GM19397 (cell line): ENCODE measurements around the gene USP10.
"Not testable (repeated sequence)": the region's sequence is repeated elsewhere in the genome, so short reads cannot be mapped to it uniquely, and the experiment has no call there.

Experiments used
- ATAC-seq: cut with Tn5 transposase; IDR thresholded peaks from one replicate; pipeline ENCODE4 v1.9.1; 2021; ENCODE audit warnings: mild to moderate bottlenecking, moderate library complexity; ENCODE audit not compliant: unreplicated experiment

Gene USP10

DNA sequence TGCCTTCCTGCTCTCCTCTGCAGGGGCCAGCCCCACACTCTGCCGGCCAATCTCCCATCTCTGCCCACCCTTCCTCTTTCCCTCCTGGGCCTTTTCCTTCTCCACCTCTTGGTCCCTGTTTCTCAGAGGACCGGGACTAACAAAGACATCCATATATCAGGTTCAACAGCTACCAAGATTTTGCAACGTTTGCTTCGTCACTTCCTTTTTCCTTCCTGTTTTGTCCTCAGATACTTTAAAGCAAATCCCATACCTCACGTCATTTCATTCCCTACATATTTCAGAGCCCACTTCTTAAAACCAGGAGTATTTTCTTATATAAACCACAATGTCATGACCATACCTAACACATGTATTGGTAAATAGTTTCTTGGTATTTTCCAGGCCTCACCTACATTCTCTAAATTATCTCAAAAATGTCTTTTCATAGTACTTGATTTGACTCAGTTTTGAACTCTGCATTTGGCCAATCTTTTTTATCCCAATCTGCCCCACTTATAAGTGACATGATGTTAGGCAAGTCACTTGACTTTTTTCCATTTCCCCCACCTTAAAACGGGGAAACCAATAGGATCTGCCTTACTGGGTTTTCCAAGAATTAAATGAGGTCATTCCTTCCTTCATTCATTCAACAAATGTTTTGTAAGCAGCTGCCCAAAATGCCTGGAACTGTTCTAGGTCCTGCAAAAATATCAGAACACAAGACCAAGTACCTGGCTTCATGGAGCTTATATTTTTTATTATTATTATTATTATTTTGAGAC is 7.2 kb upstream of the USP10 start:
- no peak for ATAC-seq

DNA sequence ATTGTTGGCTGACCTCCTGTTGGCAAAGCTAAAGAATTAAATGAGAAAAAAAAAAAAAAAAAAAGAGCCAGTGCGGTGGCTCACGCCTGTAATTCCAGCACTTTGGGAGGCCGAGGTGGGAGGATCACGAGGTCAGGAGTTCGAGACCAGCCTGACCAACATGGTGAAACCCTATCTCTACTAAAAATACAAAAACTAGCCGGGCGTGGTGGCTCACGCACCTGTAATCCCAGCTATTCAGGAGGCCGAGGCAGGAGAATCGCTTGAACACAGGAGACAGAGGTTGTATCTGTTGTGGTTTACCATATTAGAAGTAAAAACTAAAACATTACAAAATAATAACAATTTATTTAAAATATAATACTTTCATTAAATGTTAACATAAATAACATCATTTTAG is 5.9 kb upstream of the USP10 start:
- ATAC-seq = not testable (repeated sequence)

DNA sequence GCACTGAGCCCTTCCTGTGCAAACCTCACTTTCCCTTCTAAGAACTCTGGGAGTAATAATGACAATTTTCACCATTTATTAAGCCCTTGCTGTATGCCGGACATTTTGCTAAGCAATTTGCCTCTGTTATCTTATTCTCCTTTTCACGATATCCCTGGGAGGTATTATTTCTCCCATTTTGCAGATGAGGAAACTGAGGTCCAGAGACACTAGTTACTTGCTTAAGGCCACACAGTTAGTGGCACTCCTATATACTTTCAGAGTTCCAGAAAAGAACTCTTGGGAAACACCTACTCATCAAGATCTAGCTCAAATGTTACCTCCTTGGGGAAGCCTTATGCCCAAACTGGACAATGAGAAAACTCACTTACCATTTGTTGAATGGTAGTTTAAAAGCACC is 4.8 kb upstream of the USP10 start:
- ATAC-seq = no peak

DNA sequence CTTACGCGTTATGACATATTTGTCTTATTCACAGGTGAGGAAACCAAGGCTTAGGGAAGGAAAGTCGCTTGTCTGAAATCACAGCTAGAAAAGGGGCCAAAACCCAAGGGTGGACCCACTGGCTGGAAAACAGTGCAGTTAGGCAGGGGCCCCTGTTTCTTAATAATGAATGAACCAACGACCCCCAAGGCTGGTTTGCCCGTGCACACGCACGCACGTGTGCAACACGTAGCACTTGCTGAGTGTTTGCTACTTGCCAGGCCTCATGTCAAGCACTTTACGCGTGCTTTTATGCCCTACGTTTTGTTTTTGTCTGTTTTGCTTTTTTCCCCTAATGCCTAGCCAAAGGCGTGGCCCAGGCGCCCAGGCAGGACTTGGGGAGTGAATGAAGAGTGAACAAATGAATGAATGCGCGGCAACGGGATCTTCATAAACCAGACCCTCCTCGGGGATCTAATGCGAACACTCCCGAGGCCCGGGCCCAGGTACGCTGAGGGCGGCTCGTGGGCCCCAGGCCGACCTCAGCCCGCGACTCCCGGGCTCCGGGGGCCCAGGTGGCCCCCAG is 571 bp upstream of the USP10 start:
- no peak for ATAC-seq

DNA sequence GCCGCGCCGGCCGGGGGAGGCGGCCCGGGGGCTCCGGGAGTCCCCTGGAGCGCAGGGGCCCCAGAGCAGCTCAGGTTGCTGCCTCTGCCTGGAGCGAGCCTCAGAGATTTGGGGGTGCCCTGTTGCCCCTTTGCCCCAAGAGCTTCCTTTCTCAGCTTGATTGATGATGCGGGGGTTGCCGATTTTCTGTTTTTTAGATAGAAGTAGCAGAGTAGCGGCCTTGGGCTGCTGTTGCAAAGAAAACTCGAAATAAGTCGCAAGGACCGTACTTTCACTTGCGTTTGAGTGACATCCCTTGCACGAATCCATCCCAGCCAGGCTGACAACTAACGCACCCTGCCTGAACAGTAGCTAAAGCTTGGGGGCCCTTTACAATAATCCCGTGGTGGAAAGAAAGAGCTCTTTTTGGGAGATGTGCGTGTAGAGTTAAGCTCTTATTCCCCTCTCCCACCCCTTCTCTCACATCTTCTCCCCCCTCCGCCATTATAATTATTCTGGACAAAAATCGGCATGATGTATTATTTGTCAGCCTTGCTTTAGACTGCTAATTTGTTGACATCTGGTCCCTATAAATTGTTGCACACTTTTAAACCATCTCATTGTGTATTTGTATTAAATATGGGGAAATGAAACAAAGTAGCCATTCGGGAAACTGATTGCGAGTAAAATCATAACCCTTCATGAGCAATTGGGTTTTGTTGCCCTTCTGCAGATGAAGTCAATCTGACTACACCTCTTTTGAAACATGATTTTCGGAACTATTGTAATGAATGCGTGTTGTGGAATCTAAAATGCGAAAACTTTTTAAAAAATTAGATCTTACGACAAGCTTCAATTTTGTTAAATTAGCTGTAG is 873 bp downstream of the USP10 start:
- peak; percentile 41 for ATAC-seq

DNA sequence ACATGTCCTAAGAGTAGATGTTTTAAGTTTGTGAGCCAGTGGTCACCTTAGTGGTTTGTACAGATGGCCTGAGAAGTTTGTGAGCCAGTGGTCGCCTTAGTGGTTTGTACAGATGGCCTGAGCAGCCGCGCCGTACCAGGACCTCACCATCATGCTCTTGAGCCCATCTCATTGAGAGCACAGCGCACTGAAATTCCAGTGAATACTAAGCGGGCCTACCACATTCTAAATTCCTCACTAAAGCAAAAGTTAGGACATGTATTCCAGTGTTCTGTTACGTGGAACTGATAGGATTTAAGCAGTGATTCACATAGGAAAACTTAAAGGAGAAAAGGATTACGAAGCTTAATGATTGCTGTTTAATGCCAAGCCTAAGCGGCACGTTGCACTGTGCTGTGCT is 3.9 kb downstream of the USP10 start:
- ATAC-seq = no peak

DNA sequence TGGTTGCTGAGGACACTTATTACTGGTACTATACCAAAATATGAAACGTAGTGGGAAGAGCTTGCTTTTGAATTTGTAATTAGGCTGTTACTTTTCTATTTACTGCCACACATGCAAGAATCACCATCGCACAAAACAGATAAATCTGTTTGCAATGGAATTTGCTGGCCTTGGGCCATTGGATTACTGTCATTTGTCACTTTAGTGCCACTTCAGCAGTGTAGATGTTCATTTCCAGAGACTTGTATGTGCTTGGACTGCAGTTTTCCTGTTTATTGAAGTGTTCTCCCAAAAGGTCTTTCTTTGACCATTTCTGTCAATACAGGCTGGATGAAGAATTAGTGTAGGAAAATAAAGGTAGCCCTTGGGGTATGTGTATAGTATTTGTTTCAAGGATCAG is 4.5 kb downstream of the USP10 start:
- no peak for ATAC-seq

DNA sequence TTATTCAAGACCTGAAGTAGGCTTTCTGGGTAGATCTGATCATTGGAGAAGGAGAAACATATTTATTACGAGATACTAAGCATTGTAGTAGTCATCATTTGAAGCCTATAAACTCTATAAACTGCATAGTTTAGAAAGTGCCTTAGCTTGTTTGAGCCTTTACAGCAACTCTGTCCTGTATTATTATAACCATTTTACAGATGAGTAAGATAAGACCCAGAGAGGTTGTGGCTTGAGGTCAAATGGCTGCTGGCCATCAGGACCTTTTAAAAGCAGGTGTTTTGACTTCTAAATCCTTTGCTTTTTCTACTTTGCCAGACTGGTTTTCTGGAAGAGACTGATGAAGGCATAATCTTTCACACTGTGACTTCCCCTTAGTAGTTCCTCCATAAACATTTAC is 7.1 kb downstream of the USP10 start:
- ATAC-seq = no peak

DNA sequence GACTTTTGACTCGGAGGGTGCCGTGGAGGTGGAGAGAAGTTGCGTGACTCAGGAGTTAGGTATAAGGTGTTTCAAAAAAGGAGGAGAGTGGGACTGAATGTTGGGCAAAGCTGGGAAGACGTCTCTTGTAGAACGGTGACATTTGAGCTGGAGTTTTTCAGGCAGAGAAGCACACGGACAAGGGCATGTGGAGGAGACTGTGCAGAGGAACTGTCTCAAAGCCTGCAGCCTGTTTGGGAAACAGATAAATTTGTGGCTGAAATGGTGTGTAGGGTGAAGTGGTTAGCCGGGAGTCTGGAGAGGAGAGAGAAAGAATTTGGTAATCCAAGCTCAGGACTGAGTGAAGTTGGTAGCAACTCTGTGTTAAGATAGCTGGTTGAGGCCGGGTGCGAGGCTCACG is 9.8 kb downstream of the USP10 start:
- no peak for ATAC-seq

DNA sequence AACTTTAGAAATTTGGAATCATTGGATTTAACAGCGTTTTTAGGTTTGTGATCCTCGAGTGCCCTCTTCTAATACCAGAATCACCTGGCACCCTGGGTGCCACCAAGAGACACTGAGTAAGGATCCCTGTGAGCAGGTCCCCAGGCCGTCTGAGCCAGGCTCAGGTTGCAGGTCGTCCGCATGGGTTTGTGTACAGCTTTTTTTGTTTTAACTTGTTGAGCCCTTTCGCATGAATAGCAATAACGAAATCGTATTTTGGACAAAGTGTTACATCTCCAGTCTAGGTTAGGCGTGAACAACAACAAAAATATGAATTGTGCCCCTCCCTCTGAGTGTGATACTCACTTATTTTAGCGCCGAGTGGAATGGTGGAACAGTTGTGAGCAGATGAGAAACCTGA is 10.9 kb downstream of the USP10 start:
- ATAC-seq = no peak

DNA sequence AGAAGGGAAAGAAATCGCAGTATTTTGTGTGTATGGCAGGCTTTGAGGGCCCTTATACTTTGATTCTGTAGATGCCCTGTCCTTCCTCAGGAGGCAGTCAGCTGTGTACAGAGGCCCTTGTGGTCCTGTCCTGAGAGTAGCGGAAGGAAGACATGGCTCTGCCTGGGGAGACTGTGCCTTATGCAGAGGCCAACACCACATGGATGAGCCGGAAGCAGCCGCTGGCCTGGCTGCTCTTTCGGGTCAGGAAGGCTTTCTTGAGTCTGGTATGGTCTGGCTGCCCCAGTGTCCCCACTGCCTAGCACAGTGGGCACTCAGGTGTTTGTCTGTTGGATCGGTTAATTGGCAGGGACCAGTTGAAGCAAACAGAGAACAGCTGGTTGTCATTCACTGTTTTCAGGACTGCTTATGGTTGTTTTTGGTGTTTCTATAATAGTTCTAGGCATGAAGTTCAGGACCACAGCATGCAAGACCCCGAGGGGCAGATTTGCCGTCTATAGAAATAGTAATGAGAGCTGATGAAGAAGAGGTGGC is 12.4 kb downstream of the USP10 start:
- ATAC-seq = no peak

DNA sequence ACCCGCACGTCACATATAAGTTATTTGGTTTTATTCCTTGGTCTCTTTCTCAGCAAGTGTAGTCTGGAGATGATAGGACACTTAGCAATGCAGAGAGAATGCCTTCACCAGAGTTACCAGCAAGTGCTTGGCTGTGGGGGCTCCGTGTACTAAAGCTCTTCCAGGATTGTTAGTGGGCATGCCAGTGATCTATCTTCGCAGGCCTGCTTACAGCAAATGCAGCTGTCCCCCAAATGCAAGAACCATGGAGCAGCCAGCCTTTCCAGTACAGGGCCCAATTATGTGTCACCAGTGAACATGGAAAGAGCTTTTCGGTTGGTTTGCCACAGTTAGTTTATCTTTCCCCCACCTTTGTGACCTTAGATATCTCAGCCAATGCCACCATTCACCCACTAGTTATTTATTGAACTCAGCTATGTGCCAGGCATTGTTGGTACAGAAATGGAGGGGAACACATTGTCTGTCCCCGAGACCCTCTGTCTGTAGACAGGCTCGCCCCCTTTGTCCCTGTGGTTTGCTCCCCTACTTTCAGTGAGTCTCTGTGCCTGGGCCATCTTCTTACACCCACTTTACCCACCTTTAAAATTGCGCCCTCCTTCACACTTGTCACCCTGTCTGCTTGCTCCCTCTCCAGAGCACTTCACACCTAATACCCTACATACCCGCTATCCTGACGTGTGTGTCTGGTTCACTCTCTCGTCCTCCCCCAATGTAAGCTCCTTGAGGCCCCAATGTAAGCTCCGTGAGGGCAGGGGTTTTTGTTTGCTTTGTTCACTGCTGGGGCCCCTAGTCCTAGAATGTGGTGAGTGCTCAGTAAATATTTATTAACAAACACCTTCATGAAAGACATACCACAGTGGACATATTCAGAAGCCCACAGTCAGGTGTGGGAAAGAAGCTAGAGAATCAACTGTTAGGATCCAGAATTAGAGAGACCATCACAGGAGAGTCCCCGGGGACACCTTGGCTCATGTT is 13.3 kb downstream of the USP10 start:
- ATAC-seq = no peak

DNA sequence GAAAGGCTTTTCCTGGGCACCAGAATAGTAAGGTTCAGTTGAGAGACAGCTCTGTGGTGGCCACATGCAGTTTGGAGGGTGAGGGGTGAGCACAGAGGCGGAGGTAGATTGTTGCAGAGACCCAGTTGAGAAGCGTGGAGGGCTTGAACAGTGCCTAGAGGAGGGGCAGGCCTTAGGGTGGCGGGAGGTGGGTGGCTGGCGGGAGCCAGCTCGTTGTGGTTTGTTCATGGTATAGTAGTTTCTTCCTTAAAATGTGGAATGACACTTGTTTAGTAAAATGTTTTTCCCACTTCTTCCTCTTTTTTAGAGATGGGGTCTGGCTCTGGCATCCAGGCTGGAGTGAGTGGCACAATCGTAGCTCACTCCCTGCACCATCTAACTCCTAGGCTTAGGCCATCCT is 14.2 kb downstream of the USP10 start:
- ATAC-seq = no peak

DNA sequence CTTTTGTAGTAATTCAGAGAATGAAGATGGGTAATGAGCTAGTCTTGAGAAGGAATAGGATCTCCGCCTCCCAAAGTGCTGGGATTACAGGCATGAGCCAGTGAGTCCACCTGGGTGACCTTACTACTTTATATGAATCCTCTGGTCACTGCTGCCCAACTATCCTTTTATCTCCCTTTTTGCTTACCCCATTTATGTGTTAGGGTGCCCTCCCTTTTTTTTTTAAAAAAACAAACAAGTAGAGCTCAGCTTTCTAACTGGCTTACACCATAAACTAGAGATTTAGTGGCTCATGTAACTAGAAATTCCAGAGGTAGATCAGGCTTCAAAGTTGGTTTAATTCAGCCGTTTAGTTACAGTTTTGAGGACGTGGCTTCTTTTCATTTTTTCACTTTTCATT is 15.6 kb downstream of the USP10 start:
- ATAC-seq = no peak

DNA sequence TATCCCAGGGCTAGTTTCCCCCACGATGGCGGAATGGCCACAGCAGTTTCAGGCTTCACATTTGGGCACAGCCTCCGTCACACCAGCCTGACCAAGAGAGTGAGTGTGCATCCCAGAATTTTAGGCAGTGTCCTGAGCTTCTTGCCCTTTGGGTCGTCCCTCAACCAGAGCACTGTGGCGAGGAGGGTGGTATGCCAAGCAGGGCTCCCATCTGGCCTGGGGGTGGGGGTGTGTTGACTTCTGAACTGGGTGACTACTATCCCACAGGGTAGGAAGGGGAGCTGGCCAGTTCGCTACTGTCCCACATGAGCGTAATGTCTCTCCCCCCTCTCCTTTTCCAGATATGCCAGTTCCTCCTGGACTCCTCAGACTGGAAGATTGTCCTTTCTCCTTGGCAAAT is 16.1 kb downstream of the USP10 start:
- no peak for ATAC-seq

DNA sequence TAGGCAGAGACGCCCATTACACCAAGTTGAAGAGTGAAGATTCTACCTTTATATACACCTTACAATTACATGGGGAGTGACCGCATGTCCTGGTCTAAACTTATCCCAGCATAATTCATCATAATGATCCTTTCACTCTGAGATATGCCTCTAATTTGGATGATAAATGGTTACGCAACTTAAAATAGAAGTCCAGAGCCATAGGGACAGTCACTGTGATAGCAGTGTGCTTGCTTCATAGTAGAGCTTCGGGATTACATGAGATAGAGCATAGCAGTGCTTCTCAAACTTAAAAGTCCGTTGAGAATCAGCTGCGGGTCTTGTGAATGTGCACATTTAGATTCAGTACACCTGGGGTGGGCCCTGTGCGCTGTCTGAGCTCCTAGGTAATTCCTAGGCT is 16.9 kb downstream of the USP10 start:
- no peak for ATAC-seq

DNA sequence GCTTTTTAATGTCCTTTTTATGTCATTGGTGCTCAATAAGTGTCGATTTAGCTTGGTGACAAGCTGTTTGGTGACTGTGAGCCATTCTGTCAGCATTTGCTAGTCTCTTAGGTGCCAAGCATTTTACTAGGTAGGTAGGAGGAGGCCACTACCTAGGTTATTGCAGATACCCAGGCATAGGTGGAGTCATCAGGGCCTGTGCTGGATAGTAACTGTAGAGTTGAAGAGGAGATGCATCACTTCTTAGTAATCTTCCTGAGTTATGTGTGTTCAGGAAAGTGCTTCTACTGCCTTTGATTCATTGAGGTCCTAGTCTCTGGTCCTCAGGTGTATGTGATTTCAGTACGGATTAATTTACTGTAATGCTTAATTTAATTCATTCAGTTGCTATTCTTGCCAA is 17.7 kb downstream of the USP10 start:
- ATAC-seq = no peak

DNA sequence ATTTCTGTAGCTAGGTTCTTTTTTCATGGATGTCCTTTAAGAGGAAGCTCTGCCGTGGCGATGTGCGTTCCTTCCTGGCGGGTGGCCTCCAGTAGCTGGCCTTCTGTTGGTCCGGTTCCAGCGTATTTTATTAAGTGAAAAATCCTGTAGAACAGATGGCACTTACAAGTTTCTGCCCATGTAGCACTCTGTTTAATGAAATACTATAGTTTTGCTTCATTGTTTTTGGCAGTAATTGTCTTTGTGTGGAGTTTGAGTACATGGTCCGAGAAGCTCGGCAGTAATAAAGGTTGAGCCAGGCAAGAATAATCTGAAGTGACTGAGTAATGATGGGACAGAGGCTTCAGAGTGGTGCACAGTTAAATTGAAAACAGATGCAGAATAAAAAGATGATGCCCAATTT is 20.4 kb downstream of the USP10 start:
- ATAC-seq = no peak

DNA sequence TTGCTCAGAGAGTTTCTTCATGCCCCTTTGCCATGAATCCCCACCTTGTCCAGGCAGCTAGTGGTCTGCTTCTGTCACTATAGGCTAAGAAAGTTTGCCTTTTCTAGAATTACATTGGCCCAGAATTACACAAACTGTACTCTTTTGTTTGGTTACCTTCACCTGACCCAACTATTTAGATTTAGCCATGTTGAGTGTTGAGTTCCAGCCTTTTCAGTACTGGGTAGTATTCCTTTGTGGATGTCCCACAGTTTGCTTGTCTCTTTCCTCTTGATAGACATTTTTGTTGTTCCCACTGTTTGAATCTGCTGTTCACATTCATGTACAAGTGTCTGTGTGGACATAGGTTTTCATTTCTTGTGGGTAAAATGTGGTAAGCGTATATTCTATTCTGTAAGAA is 22.3 kb downstream of the USP10 start:
- no peak for ATAC-seq

DNA sequence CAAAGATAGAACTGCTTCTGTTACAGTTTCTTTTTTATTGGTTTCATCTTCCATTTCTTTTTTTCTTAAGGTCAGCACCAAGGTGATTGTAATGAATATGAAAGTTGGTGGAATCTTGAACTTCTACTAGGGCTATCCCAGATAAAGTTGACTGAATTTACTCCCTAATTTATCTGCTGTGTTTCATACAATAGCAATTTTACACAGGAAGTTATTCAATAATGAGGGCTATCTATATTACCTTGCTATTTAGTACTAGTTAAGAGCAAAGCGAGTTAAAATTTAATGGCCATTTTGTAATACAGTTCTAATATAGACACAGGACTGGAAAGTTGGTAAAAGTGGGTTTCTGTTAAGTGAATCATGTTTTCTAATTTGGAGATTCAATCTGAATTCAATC is 24.1 kb downstream of the USP10 start:
- ATAC-seq = no peak
